Liver (tissue), 9 donors: Measurements from ENCODE around the gene CLINT1. TPM values are rescaled to one million over a fixed set of nuclear protein-coding genes. Genes with fewer than 3 reads are reported as not detected.

Source experiments
- DNase-seq: peaks from one replicate; pipeline ENCODE4 v3.0.0-alpha.2; 2017; ENCODE audit warnings: low spot score
- H3K27ac ChIP-seq, 2 donors: one replicate each; pipeline ENCODE4 v1.7.0; 2013; ENCODE audit warnings: inconsistent platforms in 2 of 2, low read length in 2 of 2, control low read depth in 1 of 2, low read depth in 1 of 2, mild to moderate bottlenecking in 1 of 2
- H3K27me3 ChIP-seq, 4 donors: one replicate each; pipeline versions ENCODE4 v1.6.1 to v1.7.0; 2013; ENCODE audit warnings: low read length in 3 of 4, inconsistent platforms in 1 of 4, mild to moderate bottlenecking in 1 of 4, moderate library complexity in 1 of 4; ENCODE audit not compliant: control insufficient read depth in 4 of 4, insufficient read depth in 4 of 4
- H3K36me3 ChIP-seq, 4 donors: one replicate each; pipeline versions ENCODE4 v1.6.1 to v1.7.0; 2013; ENCODE audit warnings: low read length in 3 of 4, mild to moderate bottlenecking in 3 of 4, low read depth in 1 of 4, moderate library complexity in 1 of 4; ENCODE audit not compliant: control insufficient read depth in 4 of 4, insufficient read depth in 3 of 4
- H3K4me1 ChIP-seq, 4 donors: one replicate each; pipeline versions ENCODE4 v1.6.1 to v1.7.0; 2013; ENCODE audit warnings: low read length in 3 of 4, mild to moderate bottlenecking in 3 of 4, moderate library complexity in 1 of 4; ENCODE audit not compliant: control insufficient read depth in 4 of 4, insufficient read depth in 4 of 4
- H3K4me3 ChIP-seq, 3 donors: one replicate each; pipeline versions ENCODE4 v1.6.1 to v1.7.0; 2013; ENCODE audit warnings: low read length in 3 of 3, control low read depth in 1 of 3, low read depth in 1 of 3, mild to moderate bottlenecking in 1 of 3
- H3K9ac ChIP-seq, 2 donors: one replicate each; pipeline ENCODE4 v1.7.0; 2013; ENCODE audit warnings: low read length in 2 of 2, mild to moderate bottlenecking in 2 of 2, moderate library complexity in 2 of 2, control low read depth in 1 of 2, low read depth in 1 of 2
- H3K9me3 ChIP-seq, 4 donors: one replicate each; pipeline versions ENCODE4 v1.6.1 to v1.7.0; 2013; ENCODE audit warnings: low read length in 3 of 4; ENCODE audit not compliant: control insufficient read depth in 4 of 4
- EGR1 ChIP-seq, 2 donors: IDR thresholded peaks; 2 replicates each; pipeline ENCODE4 v1.6.1; 2016 to 2018; ENCODE audit warnings: antibody characterized with exemption in 2 of 2, low read depth in 2 of 2
- FOXA1 ChIP-seq: IDR thresholded peaks from 2 replicates; pipeline ENCODE4 v1.6.1; 2016; ENCODE audit warnings: antibody characterized with exemption
- FOXA2 ChIP-seq: IDR thresholded peaks from 2 replicates; pipeline ENCODE4 v1.6.1; 2016; ENCODE audit warnings: antibody characterized with exemption
- GABPA ChIP-seq, 2 donors: IDR thresholded peaks in 1 of 2; conservative IDR thresholded peaks in 1 of 2; 2 replicates each; pipeline ENCODE4 v1.6.1; 2016; ENCODE audit warnings: antibody characterized with exemption in 2 of 2, mild to moderate bottlenecking in 1 of 2, moderate library complexity in 1 of 2
- HNF4A ChIP-seq, 2 donors: conservative IDR thresholded peaks; 2 replicates each; pipeline ENCODE4 v1.6.1; 2016; ENCODE audit warnings: antibody characterized with exemption in 2 of 2, mild to moderate bottlenecking in 2 of 2
- HNF4G ChIP-seq: IDR thresholded peaks from 2 replicates; pipeline ENCODE4 v1.6.1; 2016; ENCODE audit warnings: antibody characterized with exemption
- JUND ChIP-seq, 2 donors: IDR thresholded peaks; 2 replicates each; pipeline ENCODE4 v1.6.1; 2016; ENCODE audit warnings: antibody characterized with exemption in 2 of 2
- NR2F2 ChIP-seq: IDR thresholded peaks from 2 replicates; pipeline ENCODE4 v1.6.1; 2016; ENCODE audit warnings: antibody characterized with exemption
- RAD21 ChIP-seq, 2 donors: IDR thresholded peaks; 2 replicates each; pipeline ENCODE4 v1.6.1; 2016; ENCODE audit warnings: antibody characterized with exemption in 2 of 2, mild to moderate bottlenecking in 2 of 2
- REST ChIP-seq: IDR thresholded peaks from 2 replicates; pipeline ENCODE4 v1.6.1; 2016; ENCODE audit warnings: antibody characterized with exemption, mild to moderate bottlenecking
- RXRA ChIP-seq, 2 donors: IDR thresholded peaks; 2 replicates each; pipeline ENCODE4 v1.6.1; 2017 to 2018; ENCODE audit warnings: antibody characterized with exemption in 2 of 2, mild to moderate bottlenecking in 1 of 2
- SP1 ChIP-seq: IDR thresholded peaks from 2 replicates; pipeline ENCODE4 v1.6.1; 2018; ENCODE audit warnings: antibody characterized with exemption, mild to moderate bottlenecking
- TAF1 ChIP-seq: conservative IDR thresholded peaks from 2 replicates; pipeline ENCODE4 v1.6.1; 2016; ENCODE audit warnings: antibody characterized with exemption, mild to moderate bottlenecking
- YY1 ChIP-seq: IDR thresholded peaks from 2 replicates; pipeline ENCODE4 v1.6.1; 2016; ENCODE audit warnings: antibody characterized with exemption, mild to moderate bottlenecking
- WGBS: extraction: QIAGEN DNeasy Blood & Tissue Kit; methylation state at CpG from one replicate; pipeline ENCODE4 v1.1.7; 2013; 5-methylcytosine and 5-hydroxymethylcytosine counted together
- polyA plus RNA-seq, 2 donors: library from polyadenylated mRNA; stranded (reverse) in 1 of 2; unstranded in 1 of 2; fragments of 200-250 nt in 1 of 2; fragments of >200 nt in 1 of 2; fragmentation: Nextera tagmentation in 1 of 2; extraction: Ambion mirVana in 1 of 2; gene quantifications; one replicate each; pipeline versions ENCODE4 v1.2.1 to v1.2.3, GENCODE V29; 2013 to 2015
- total RNA-seq, 2 donors: library from RNA; depleted of rRNA; stranded (reverse); fragments of >200 nt; gene quantifications; one replicate each; pipeline ENCODE4 v1.2.3, GENCODE V29; 2014
- TF ChIP-seq, protein P1 (sequence below): fragments of 150-350 bp; IDR thresholded peaks from 2 replicates; pipeline ENCODE4 v1.5.1; 2017; ENCODE audit warnings: improper control_type of control experiment, low read depth, low read length; ENCODE audit not compliant: missing input control
- TF ChIP-seq, protein P2 (sequence below): IDR thresholded peaks from 2 replicates; pipeline ENCODE4 v1.6.1; 2016; ENCODE audit warnings: antibody characterized with exemption
- TF ChIP-seq, protein P3 (sequence below): IDR thresholded peaks from 2 replicates; pipeline ENCODE4 v1.6.1; 2016; ENCODE audit warnings: antibody characterized with exemption
- TF ChIP-seq, protein P4 (sequence below): IDR thresholded peaks from 2 replicates; pipeline ENCODE4 v1.6.1; 2016; ENCODE audit warnings: antibody characterized with exemption
- donor health status: healthy.
- donor health status: healthy.
- donor health status: healthy.
- donor health status: healthy.
- donor health status: healthy.

CLINT1 gene
- total and polyA plus RNA-seq, 4 donors: 34.8 to 115 (median 68.3) TPM

DNA sequence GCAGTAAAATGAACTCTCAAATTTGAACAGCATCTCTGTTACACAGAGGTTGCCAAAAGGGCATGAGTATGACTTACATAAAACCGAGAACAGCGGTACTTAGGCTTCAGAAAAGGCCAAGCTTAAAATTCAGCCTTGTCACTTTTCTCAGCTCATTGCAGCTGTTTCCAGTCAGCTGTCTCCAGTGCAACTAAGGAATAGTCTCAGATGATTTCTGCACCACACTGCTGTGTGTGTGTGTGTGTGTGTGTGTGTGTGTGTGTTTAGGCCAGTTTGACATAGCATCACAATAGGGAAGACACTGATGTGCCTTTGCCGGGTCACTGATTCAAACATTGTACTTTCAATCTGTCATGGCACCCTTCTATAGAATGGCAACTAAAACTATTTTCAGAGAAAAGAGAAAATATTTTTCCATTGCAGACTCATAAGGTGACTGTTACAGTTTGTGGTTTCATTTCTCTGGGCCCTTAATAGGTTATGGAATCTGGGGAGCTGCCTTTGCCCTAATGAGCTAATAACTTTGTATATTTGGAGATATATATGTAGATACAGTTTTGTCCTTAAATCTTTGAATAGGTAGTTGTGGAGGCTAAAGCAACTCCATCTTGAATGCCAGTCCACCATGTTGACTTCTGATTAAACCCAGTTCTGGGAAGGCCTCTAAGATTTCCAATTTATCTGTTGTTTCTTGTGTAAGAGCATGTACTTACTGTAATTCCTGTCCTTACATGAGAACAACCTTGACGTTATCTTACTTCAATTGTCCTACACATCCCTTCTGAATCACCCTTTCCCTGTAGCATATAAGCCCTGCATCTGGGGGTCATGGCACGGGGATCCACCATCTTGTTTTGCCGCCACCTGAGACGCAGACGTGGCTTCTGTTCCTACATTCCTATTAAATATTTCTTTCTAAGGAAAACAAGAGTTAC, 110.9 kb downstream of the CLINT1 start:
- no peak overlapping the region for H3K9ac ChIP-seq
- H3K9me3 ChIP-seq: no peaks in the 10 kb centered on the region
- no peak for DNase-seq
- 96% methylated on average over 8 of the region's 8 CpGs for WGBS
- peaks cover 0 to 4% (median 2%) of the 10 kb centered on the region in 4 donors for H3K36me3 ChIP-seq
- H3K27me3 ChIP-seq: no peaks in the 10 kb centered on the region
- H3K4me1 ChIP-seq: peaks cover 5 to 26% (median 16%) of the 10 kb centered on the region in 4 donors
- TF ChIP-seq EGR1 (IDR thresholded peaks at IDR 0.05; ENCODE audit: low read depth in 2 of 2): no peak
- no peak for TF ChIP-seq NR2F2
- no peak for TF ChIP-seq TAF1
- no peak for TF ChIP-seq JUND (IDR thresholded peaks at IDR 0.05)
- TF ChIP-seq GABPA (IDR thresholded peaks at IDR 0.05 in 1 of 2, conservative IDR thresholded peaks at IDR 0.05 in 1 of 2): no peak
- TF ChIP-seq RAD21 (IDR thresholded peaks at IDR 0.05): no peak
- TF ChIP-seq SP1: no peak
- TF ChIP-seq, protein P1, sequence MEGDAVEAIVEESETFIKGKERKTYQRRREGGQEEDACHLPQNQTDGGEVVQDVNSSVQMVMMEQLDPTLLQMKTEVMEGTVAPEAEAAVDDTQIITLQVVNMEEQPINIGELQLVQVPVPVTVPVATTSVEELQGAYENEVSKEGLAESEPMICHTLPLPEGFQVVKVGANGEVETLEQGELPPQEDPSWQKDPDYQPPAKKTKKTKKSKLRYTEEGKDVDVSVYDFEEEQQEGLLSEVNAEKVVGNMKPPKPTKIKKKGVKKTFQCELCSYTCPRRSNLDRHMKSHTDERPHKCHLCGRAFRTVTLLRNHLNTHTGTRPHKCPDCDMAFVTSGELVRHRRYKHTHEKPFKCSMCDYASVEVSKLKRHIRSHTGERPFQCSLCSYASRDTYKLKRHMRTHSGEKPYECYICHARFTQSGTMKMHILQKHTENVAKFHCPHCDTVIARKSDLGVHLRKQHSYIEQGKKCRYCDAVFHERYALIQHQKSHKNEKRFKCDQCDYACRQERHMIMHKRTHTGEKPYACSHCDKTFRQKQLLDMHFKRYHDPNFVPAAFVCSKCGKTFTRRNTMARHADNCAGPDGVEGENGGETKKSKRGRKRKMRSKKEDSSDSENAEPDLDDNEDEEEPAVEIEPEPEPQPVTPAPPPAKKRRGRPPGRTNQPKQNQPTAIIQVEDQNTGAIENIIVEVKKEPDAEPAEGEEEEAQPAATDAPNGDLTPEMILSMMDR: no peak
- no peak for TF ChIP-seq HNF4A (conservative IDR thresholded peaks at IDR 0.05)
- TF ChIP-seq, protein P2, sequence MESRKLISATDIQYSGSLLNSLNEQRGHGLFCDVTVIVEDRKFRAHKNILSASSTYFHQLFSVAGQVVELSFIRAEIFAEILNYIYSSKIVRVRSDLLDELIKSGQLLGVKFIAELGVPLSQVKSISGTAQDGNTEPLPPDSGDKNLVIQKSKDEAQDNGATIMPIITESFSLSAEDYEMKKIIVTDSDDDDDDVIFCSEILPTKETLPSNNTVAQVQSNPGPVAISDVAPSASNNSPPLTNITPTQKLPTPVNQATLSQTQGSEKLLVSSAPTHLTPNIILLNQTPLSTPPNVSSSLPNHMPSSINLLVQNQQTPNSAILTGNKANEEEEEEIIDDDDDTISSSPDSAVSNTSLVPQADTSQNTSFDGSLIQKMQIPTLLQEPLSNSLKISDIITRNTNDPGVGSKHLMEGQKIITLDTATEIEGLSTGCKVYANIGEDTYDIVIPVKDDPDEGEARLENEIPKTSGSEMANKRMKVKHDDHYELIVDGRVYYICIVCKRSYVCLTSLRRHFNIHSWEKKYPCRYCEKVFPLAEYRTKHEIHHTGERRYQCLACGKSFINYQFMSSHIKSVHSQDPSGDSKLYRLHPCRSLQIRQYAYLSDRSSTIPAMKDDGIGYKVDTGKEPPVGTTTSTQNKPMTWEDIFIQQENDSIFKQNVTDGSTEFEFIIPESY: no peak
- no peak for TF ChIP-seq RXRA (IDR thresholded peaks at IDR 0.05)
- TF ChIP-seq YY1: no peak
- TF ChIP-seq, protein P3, sequence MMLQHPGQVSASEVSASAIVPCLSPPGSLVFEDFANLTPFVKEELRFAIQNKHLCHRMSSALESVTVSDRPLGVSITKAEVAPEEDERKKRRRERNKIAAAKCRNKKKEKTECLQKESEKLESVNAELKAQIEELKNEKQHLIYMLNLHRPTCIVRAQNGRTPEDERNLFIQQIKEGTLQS: no peak
- no peak for TF ChIP-seq FOXA1
- no peak for TF ChIP-seq REST
- no peak for TF ChIP-seq HNF4G
- no peak for TF ChIP-seq FOXA2
- TF ChIP-seq, protein P4, sequence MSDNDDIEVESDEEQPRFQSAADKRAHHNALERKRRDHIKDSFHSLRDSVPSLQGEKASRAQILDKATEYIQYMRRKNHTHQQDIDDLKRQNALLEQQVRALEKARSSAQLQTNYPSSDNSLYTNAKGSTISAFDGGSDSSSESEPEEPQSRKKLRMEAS: no peak
- no peak overlapping the region for H3K4me3 ChIP-seq
- no peak overlapping the region for H3K27ac ChIP-seq
